PC-3 (cell line): ENCODE results near the gene KHNYN.
A peak's percentile ranks its signal among the peaks of the same experiment; 100 is the strongest.

Experiments used
- CTCF ChIP-seq: fragments of 300-600 bp; sonication (generic); conservative IDR thresholded peaks from 2 replicates; pipeline ENCODE4 v1.5.1; 2017; ENCODE audit warnings: antibody characterized with exemption, low read depth, mild to moderate bottlenecking, low read length
- EZH2 ChIP-seq: fragments of 300-600 bp; sonication (generic); IDR thresholded peaks from one replicate; pipeline ENCODE4 v1.6.1; 2017; ENCODE audit warnings: antibody characterized with exemption, mild to moderate bottlenecking, low read length; ENCODE audit not compliant: unreplicated experiment

GRCh38 chr14:24411443-24412389 is 18.0 kb upstream of the KHNYN start:
- TF ChIP-seq CTCF = peak; percentile 77
- TF ChIP-seq EZH2 = no peak
